ENCODE measurements around the gene CCDC177.

CCDC177 gene

DNA sequence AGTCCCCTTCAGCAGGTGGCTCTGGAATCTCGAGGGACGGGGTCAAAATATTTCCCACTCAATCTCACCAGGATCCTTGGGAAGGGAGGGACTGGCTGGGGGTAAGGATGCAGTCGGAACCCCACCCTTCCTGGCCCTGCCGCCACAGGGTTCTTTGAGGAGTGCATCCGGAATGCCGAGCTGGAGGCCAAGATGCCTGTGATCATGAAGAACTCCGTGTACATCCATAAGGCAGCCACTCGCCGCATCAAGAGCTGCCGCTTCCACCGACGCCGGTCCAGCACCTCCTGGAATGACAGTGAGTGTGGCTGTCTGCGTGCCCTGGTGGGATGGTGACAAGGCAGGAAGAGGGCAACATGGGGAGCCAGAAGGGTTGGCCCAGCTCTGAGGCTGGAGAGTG lies 47.0 kb downstream of the CCDC177 start:
- no peak for DNase-seq

DNA sequence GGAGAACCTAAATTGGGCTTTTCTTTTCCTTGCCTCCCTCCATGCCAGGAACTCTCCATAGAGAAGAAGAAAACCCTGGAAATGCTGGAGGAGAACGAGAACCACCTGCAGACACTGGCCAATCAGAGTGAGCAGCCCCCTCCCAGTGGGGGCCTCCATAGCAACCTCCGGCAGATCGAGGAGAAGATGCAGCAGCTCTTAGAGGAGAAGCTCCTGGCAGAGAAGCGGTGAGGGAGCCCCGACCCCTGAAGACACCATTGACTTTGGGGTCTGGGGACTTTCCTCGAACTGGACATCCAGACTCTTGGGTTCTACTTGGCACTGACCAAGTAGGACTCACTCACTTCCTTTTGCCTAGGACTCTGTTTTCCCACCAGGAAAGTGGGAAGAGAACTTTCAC lies 48.8 kb downstream of the CCDC177 start:
- DNase-seq = no peak

DNA sequence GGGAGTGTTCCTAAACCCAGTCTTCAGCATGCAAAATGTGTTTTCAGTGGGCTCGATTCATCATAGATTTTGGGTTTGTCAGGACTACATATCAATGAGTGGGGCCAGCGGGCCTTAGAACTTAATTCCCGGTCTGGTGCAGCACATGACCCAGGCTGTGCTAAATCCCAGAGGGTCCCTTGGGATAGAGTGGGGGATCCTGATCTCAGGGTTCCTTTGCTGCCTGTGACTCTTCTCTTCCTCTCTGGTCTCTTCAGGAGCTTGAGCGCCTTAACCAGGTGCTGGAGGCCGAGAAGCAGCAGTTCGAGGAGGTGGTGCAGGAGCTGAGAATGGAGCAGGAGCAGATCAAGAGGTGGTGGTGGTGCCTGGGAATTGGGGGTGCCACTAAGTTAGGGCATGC lies 52.6 kb downstream of the CCDC177 start:
- DNase-seq = no peak

Measured in hematopoietic multipotent progenitor cell treated with erythropoietin and hydrocortisone succinate and interleukin-3 and kit ligand, for 6 days (in vitro differentiated cells).